Smooth muscle cell of the brain vasculature (primary cell): ENCODE measurements around the gene PCK1.
"Not testable (repeated sequence)": the region's sequence is repeated elsewhere in the genome, so short reads cannot be mapped to it uniquely, and the experiment has no call there.

Source experiments
- DNase-seq: peaks from one replicate; pipeline ENCODE4 v3.0.0-alpha.2; 2012; ENCODE audit warnings: low read depth, low spot score

Gene PCK1

GRCh38 chr20:57560554-57561355 lies at the start of gene PCK1:
PCK1 (plus strand) TSS chr20:57561110; CDS start chr20:57561412, 302 bp downstream.
- no peak for DNase-seq

- DNase-seq, result not testable (repeated sequence)
Measured at GRCh38 chr20:57511709-57512108, 49.2 kb upstream of the PCK1 start.

DNA sequence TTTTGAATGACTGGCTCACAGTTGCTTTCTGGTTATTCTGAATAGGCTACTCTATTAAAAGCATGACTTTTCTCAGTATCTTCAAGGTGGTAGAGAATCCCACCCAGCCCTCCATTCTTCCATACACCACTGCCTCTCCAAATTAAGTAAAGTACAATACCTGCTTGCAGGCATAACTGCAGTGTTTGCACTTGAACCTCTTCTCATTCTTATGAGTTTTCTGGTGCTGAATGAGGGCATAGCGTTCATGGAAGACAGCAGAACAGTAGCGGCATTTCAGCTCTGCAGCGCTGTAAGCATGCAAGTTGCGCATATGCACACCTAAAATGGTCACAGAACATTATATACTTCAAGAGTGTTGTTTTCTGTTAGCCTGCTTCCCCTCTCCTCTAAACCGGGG lies 48.5 kb upstream of the PCK1 start:
- no peak for DNase-seq

DNA sequence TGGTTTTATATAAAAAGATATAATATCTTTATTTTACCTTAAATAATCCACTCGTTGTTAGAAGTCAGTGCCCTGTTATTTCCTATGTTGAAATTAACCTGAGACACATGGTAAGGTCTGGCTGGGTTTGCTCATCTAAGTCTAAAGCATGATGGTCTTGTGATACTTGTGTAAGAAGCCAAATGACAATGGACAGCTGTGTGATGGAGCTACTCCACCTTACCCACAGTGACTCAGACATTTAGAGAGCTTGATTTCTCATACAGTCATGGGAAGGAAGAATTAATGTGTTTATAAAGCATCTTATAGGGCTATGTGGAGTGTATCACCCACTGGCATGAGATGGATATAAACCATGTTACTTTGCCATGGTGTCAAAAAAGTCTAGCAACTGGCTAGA lies 47.7 kb upstream of the PCK1 start:
- no peak for DNase-seq

DNA sequence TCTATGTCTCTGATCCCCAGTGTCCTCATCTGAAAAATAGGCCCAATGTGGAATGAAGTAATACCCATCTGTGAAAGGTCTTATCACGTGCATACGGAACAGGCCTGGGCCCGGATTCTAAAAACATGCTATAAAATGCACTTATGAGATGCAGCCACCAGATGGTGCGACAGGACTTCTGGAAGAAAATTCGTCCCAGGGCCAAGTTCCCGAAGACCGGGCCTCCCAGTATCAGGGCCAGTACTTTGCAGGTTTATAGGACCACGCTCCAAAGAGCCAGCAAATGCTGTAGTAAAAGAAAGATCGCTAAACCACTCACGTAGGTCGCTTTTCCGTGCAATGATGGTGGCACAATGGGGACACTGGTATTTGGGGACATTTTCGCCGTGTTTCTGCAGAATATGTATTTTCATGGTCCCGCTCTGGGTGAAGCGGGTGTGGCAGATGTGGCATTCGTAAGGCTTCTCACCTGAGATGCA lies 46.6 kb upstream of the PCK1 start:
- peak; percentile 44 for DNase-seq

- no peak for DNase-seq
Measured at GRCh38 chr20:57517904-57518303, 43.0 kb upstream of the PCK1 start.

- DNase-seq, result no peak
Measured at GRCh38 chr20:57522380-57523140, 38.4 kb upstream of the PCK1 start.

GRCh38 chr20:57523782-57524181 lies 37.1 kb upstream of the PCK1 start:
- no peak for DNase-seq

DNA sequence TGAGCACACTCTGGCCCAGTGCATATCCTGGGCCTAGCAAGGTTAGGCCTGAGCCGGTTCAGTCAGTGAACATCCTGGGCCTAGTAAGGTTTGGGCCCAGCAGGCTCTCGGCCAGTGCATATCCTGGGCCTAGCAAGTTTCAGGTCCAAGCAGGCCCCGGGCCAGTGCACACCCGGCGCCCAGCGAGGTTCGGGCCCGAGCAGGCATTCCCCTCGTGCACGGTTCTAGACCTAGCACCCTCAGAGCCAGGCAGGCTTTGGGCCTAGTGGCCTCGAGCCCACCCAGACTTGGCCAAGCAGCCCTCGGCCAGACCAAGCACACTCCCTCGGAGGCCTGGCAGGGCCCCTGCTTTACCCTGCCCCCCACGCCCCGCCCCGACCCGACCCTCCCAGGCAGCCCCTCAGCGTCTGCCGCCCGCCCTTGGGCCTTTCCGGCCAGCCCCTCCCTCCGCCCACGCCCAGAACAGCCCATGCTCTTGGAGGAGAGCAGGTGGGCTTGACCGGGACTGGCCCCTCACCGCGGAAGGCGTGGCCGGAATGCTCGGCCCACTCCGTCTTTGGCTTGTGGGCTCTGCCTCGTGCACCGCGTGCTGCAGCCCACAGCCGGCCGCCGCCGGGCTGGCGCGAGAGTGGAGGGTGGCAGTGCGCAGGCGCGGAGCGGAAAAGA lies 36.3 kb upstream of the PCK1 start, which contains the start of gene CTCFL:
Gene CTCFL, minus strand, starts transcription at position 630 of the 666 bp plus-strand sequence. CDS start 935 bp downstream, outside the sequence.
- no peak for DNase-seq

DNA sequence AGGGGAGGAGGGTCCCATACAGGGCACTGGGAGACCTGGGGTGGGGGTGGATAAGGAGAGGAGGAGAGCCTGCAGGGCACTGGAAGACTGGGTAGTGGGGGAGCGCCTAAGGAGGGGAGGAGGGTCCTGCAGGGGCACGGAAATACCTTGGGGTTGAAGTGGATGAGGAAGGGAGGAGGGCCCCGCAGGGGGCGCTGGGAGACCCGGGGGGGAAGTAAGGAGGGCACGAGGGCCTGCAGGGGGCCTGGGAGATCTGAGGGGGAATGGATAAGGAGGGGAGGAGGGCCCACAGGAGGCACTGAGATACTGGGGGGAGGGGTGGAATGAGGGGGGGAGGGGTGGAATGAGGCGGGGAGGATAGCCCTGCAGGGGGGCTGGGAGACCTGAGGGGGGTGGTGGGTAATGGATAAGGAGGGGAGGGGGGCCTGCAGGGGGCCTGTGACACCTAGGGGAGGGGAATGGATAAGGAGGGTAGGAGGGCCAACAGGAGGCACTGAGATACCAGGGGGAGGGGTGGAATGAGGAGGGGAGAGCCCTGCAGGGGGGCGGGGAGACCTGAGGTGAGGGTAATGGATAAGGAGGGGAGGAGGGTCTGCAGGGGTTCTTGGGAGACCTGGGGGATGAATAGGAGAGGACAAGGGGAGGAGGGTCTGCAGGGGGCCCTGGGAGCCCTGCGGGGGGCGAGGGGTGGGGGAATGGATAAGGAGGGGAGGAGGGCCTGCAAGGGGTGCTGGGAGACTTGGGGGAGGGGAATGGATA lies 35.4 kb upstream of the PCK1 start:
- DNase-seq, result no peak

- no peak for DNase-seq
Measured at GRCh38 chr20:57526087-57526884, 34.6 kb upstream of the PCK1 start.

- DNase-seq, result no peak
Measured at GRCh38 chr20:57526885-57527460, 33.9 kb upstream of the PCK1 start.

GRCh38 chr20:57527728-57528127 lies 33.2 kb upstream of the PCK1 start:
- no peak for DNase-seq

- DNase-seq, result no peak
Measured at GRCh38 chr20:57528148-57528547, 32.8 kb upstream of the PCK1 start.

DNA sequence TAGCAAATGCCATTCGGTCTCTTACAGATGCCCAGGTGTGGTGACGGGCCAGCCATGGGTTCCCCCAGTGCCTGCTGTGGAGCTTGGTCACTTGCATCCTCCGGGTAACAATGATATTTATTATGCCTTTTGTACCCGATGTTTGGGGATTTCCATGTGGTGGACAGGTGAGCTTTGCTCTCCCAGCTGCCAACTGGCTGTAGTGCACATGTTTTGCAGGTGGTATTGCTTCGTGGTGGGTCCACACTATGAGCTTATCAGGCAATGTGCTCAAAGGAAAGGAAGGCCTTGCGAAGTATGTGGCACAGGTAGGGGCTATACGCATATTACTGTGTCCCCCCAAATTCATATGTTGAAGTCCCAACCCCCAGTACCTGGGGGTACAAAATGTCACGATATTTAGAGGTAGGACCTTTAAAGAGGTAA lies 31.7 kb upstream of the PCK1 start:
- DNase-seq, result no peak

DNA sequence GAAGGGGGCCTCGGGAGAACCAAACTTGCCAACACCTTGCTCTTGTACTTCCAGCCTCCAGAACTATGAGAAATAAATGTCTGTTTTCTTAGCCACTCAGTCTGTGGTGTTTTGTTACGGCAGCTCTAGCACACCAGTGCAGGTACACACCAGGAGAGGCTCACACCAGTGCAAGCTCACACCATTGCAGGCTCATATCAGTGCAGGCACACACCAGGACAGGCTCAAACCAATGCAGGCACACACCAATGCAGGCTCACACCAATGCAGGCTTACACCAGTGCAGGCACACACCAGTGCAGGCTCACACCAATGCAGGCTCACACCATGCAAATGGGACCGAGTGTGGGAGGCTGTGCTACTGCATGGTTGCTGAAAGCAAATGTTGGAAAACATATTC lies 31.1 kb upstream of the PCK1 start:
- no peak for DNase-seq

- DNase-seq, result no peak
Measured at GRCh38 chr20:57530327-57530981, 30.5 kb upstream of the PCK1 start.

DNA sequence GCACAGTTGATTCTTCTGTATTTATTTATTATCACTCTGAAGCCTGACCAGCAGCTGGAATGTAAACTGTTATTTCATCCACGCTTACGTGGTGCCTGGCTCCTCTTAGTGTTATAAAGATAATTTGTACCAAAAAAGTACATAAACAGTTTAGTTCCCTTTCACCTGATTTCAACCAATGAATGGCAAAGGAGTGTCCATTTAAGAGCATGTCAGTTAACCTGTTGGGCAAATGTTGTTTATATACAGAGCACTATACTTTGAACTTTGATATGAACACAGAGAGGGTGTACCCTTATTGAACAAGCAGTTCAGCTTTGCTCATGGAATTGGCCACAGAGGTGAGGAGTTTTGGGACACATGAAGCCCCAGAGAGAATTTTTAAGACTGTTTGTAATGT lies 28.8 kb upstream of the PCK1 start:
- no peak for DNase-seq

DNA sequence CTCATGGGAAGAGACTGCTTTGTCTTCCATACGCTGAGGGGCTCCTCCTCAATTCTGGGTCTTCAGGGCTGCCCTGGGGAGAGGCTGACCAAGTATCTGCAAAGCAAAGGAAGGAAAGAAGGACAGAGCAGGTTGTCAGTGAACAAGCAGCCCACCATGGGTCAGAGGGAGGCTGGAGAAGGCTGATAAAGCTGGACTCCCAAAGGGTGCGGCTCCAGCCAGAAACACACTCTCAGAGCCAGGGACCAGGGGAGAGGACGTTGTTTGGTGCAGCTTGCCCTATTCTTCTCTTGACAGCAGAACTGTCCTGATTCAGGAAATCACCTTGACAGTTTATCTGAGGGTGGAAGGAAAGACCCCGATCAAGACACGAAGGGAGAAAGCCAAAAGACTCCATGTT lies 25.6 kb upstream of the PCK1 start:
- DNase-seq, result no peak
